Measurements from ENCODE around the gene ACSM2B. TPM values are rescaled to one million over a fixed set of nuclear protein-coding genes. Genes with fewer than 3 reads are reported as not detected.
"Not testable (repeated sequence)": the region's sequence is repeated elsewhere in the genome, so short reads cannot be mapped to it uniquely, and the experiment has no call there.

The ACSM2B gene
- polyA plus RNA-seq, 1 donor: 0.41 TPM

DNA sequence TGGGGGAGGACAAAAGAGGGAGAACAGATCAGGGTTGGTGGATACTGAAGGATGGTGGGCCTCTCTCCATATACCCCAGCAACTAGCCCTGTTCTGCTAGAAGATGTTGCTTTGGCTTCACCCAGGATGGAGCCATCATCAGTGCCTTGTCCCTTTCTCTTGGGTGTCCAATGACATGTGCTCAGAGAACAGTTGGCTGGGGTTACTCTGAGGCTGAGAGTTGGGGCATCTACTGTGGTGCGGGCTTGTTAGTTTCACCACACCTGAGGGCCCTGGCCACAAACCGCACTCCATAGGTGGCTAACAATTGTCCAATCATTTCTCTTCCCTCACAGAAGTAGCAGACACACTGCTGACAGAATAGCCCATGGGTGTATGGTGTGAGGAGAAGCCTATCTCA lies 18.9 kb upstream of the ACSM2B start:
- DNase-seq: not testable (repeated sequence)

GRCh38 chr16:20592780-20593179 lies 16.6 kb upstream of the ACSM2B start:
- not testable (repeated sequence) for DNase-seq

DNA sequence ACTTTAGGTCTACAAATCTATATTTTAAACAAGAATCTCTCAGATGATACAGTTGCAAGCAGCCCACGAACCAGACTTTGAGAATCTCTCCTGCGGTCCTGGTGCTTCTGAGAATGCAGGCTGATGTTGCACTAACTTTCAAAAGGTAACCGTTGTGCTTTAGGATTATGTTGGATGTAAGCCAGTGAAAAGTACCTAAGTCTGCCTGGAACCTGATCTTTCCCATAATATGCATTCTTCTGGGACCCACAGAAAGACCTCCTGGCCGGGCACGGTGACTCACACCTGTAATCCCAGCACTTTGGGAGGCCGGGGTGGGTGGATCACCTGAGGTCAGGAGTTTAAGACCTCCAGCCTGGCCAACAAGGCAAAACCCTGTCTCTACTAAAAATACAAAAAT lies 13.3 kb upstream of the ACSM2B start:
- DNase-seq: not testable (repeated sequence)

DNA sequence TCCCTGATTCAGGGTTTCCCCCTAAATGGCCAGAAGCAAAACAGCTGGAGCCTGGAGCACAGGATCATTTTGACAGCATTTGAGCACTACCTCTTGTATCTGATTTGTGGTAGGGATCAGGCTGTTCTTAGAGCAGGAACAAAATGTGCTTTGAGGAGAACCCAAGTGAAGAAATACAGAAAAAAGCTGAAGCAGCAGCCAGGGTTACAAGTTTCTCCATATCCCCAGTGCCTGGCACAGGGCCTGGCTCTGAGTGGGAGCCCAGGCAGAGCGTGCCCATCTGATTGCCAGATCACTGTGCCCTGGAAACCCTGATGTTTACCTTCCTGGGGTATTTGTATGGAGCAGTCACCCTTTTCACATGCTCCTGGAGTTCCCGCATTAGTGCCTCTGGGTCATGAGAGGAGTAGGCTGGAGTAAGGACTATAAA lies 11.5 kb upstream of the ACSM2B start:
- not testable (repeated sequence) for DNase-seq

- not testable (repeated sequence) for DNase-seq
Observed at GRCh38 chr16:20586716-20587115, 10.5 kb upstream of the ACSM2B start.

GRCh38 chr16:20586112-20586511 lies 9.9 kb upstream of the ACSM2B start:
- not testable (repeated sequence) for DNase-seq

DNA sequence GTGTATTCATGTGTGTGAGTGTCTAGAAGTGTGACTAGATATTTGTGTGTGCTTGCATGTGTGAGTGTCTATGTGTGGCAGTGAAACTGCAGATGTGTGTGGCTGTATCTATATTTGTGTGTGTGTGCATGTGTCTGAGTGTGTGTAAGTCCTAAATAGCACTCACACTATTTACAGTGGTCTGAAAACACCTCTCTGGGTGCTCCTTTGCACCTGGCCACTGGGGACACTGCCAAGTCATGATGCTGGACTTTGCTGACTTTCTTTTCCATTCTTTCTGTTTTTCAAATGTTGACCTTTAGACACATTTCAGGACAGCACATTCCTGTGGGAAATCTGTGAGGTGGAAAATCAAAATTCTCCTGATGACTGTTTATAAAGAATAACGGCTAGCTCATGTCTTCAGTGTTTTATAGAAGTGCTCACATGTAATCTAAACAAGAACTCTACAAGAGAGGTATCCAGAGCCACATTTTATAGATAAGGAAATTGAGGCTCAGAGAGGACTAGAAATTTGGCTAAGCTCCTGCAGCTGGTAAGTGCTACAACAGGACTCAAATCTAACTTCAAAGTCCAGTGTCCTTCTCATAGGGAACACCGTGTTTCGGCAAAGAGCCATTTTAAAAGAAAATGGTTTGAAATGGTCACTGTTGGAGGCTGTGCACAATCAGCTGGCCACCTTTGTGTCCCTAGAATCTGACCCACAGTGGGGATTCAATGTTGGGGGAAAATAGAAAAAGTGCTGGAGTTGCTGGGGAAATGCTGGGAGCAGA lies 4.5 kb upstream of the ACSM2B start:
- DNase-seq: not testable (repeated sequence)

DNA sequence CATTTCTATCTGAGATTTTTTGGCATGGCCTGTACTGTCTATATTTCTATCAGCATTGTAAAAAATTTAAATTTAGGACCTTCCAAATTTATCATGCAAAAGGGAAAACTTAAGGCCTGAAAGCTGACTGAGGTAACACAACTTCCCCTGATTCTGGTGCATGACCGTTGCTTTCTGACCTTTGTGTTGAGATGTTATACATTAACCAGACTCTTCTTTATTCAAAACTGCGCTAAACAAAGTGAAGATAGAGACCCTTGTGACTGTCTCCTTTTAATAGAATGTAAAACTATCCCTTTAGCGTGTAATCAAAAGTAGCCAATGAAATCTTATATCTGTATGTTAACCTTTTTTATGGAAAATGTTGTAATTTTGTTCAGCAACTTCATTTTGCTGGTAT lies 1.9 kb upstream of the ACSM2B start:
- DNase-seq: not testable (repeated sequence)

DNA sequence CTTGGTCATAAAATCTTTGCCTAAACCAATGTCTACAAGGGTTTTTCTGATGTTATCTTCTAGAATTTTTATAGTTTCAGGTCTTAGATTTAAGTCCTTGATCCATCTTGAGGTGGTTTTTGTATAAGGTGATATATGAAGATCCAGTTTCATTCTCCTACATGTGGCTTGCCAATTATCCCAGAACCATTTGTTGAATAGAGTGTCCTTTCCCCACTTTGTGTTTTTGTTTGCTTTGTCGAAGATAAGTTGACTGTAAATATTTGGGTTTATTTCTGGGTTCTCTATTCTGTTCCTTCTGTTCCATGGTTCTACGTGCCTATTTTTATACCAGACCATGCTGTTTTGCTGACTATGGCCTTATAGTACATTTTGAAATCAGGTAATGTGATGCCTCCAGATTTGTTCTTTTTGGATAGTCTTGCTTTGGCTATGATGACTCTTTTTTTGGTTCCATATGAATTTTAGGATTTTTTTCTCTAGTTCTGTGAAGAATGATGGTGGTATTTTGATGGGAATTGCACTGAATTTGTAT lies 7.0 kb downstream of the ACSM2B start:
- not testable (repeated sequence) for DNase-seq

- no peak for DNase-seq
Observed at GRCh38 chr16:20568404-20568803, 7.8 kb downstream of the ACSM2B start.

DNA sequence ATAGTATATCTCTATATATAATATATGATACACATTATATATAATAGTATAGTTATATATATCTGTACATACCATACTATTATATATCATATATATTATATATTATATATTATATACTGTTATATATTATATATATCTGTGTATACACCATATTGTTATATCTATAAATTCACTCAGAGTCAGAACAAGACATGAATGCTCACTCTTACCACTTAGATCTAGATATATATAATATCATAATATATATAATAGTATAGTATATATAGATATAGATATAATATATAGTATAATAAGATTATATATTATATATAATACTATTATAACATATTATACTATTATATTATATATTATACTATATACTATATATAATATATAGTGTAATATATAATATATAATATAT lies 9.3 kb downstream of the ACSM2B start:
- DNase-seq: no peak

GRCh38 chr16:20565334-20565733 lies 10.8 kb downstream of the ACSM2B start:
- DNase-seq: not testable (repeated sequence)

GRCh38 chr16:20564218-20564617 lies 11.9 kb downstream of the ACSM2B start:
- not testable (repeated sequence) for DNase-seq

DNA sequence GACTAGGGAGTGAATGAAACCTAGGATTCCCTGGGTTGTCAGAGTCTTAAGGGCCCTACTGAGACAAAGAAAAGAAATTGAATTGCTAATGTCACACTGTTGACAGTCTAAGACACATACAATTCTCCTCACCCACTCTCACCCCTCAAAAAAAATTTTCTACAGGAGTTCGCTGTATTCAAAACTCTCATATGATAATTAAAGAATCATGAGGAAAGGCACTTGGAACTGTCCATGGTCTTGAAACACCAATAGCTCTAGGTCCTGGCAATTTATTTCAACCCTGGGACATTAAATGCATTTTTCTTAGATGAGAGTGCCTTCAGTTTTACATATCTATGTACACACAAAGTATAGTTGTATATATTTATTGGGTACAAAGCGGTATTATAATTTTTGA lies 20.5 kb downstream of the ACSM2B start:
- not testable (repeated sequence) for DNase-seq

GRCh38 chr16:20554689-20555088 lies 21.5 kb downstream of the ACSM2B start:
- DNase-seq: not testable (repeated sequence)

- not testable (repeated sequence) for DNase-seq
Observed at GRCh38 chr16:20553493-20553892, 22.7 kb downstream of the ACSM2B start.

DNA sequence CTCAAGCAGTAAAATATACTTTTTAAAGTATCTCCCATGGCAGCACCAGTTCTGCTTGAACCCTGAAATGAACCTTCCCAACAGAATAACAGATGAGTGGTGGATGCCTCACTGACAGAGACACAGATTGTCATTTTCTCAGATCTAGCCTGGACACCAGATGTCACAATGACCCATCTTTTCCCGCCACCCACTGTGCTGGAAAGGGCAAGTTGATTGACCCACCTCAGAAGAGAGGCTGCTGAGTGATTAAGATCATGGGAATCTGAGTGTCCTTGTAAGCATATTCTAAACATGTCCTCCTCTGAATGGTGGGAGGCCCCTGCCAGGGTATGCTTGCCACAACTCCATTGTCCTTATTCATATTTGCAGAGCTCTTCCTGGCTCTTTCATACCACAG lies 29.2 kb downstream of the ACSM2B start:
- DNase-seq: not testable (repeated sequence)

DNA sequence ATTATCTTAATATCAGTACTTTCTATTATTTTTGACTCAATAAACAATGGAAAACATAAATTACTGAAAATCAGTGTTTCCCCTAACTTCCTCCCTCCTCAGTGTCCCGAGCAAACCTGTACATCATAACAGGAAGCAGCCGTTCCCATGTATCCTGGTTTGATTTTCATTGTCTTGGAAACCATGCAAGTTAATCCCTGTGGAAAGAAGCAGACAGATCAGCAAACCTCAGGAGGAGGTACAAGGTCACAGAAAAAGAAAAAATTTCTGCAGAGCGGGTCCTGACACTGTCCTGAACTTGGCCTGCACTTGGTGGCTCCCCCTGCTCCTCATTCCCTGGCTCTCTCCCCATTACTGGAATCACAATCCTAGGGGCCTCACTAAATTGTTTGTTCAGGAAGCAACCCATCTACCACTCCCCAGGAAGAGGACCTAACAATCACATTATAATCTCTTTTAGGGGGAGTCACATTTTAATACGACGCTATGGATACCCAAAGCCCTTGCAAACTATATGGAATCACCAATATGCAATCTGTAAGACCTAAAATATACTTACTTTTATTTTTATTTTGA lies 29.8 kb downstream of the ACSM2B start:
- DNase-seq: not testable (repeated sequence)

DNA sequence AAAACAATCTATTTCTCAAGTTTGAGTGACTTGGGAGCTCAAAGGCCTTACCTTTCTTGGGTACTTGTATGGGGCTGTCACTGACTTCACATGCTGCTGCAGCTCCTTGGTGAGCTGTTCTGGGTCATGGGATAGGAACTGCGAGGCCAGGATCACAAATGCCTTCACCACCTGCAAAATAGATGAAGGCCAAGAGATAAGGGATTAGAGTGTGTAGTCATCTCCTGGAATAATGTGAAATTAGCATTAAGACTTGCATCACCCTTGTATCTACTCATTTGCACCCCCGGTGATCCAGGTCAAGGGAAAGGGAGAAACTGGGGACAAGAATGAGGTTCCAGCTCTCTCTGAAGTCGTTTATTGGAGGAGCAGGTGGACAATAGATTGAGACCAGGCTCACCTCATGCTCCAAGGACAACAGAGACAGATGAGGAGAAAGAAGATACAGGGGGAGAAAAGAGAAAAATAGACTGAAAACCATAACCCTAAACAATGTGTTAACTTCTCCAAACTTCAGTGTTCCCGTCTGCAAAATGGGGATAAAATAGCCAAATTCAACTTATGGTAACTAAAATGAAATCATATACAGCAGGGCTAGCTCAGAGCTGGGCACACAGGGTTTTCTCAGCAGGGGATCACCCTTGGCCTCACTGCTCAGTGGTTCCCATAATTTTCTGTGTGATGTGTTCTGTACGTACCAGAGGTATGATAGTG lies 35.4 kb downstream of the ACSM2B start:
- not testable (repeated sequence) for DNase-seq

DNA sequence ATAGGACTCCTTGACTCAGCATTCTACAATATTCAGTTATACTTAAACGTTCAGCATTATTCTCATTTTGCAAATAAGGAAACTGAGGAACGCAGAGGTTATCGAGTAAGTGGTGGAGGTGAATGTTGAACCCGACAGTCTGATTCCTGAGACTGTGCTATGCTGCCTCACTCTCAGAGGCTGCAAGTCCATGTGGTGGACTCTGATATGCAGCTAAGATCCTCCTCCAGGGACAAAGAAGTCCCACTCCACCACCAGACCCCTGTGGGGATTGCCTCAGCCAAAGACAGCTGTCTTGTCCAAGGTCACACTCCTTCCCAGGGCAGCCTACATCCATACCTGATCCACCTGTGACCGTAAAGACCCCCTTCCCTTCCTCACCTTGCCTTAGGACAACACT lies 37.5 kb downstream of the ACSM2B start:
- DNase-seq: no peak

- DNase-seq: no peak
Observed at GRCh38 chr16:20538181-20538580, 38.0 kb downstream of the ACSM2B start.

DNA sequence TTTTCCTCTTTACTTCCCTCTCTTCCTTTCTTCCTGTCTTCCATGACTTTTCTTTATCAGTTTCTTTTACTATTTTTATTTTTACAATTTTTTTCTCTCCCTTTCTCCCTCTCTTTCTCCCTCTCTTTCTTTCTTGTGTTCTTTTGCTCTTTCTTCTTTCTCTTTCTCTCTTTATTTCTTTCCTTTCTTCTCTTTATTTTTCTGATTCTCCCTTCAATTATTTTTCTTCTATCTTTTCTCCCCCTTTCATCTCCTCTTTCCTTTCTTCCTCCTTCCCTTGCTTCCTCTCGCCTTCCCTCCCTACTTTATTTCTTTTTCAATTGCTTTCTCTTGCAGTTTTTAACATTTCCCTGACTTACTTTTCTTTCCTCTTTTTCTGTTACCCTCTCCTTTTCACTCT lies 39.5 kb downstream of the ACSM2B start:
- DNase-seq: not testable (repeated sequence)

- not testable (repeated sequence) for DNase-seq
Observed at GRCh38 chr16:20532284-20532792, 43.8 kb downstream of the ACSM2B start.
